Fibroblast of lung (primary cell): Measurements from ENCODE around the gene ADCYAP1R1. TPM values are rescaled to one million over a fixed set of nuclear protein-coding genes. Genes with fewer than 3 reads are reported as not detected.

Source experiments
- DNase-seq, 2 donors: peaks; one replicate each; pipeline versions ENCODE4 v3.0.0 to v3.0.0-alpha.2; 2010; ENCODE audit warnings: low read depth in 2 of 2
- H2AFZ ChIP-seq: 2 replicates; pipeline ENCODE4 v1.5.1; 2012; ENCODE audit warnings: low read length, control low read depth, inconsistent platforms
- H3K27ac ChIP-seq: 2 replicates; pipeline ENCODE4 v1.5.1; 2011; ENCODE audit warnings: low read length, control low read depth; ENCODE audit not compliant: insufficient read depth
- H3K27me3 ChIP-seq: 2 replicates; pipeline ENCODE4 v1.5.1; 2011; ENCODE audit warnings: mild to moderate bottlenecking, low read length; ENCODE audit not compliant: control insufficient read depth, insufficient read depth
- H3K36me3 ChIP-seq: 2 replicates; pipeline ENCODE4 v1.5.1; 2011; ENCODE audit warnings: low read length; ENCODE audit not compliant: control insufficient read depth, insufficient read depth
- H3K4me1 ChIP-seq: 2 replicates; pipeline ENCODE4 v1.5.1; 2011; ENCODE audit warnings: low read length; ENCODE audit not compliant: control insufficient read depth, insufficient read depth; ENCODE audit errors: extremely low read depth
- H3K4me2 ChIP-seq: 2 replicates; pipeline ENCODE4 v1.5.1; 2011; ENCODE audit warnings: low read length, control low read depth; ENCODE audit not compliant: insufficient read depth; ENCODE audit errors: extremely low read depth
- H3K4me3 ChIP-seq, 4 experiments: fragments of 200-600 bp in 1 of 4; sonication (generic) in 1 of 4; replicated peaks in 1 of 4; 2 replicates each; pipeline ENCODE4 v1.5.1; 2011 to 2016; ENCODE audit warnings: low read length in 4 of 4, low read depth in 3 of 4, mild to moderate bottlenecking in 3 of 4, control low read depth in 2 of 4, inconsistent platforms in 1 of 4, mixed read lengths in 1 of 4; ENCODE audit not compliant: insufficient read depth in 1 of 4; ENCODE audit errors: control extremely low read depth in 1 of 4
- H3K79me2 ChIP-seq: 2 replicates; pipeline ENCODE4 v1.5.1; 2012; ENCODE audit warnings: mild to moderate bottlenecking, low read length, inconsistent platforms; ENCODE audit not compliant: control insufficient read depth, insufficient read depth
- H3K9ac ChIP-seq: 2 replicates; pipeline ENCODE4 v1.5.1; 2011; ENCODE audit warnings: mild to moderate bottlenecking, low read length, control low read depth; ENCODE audit not compliant: insufficient read depth
- H3K9me3 ChIP-seq: 2 replicates; pipeline ENCODE4 v1.5.1; 2012; ENCODE audit warnings: low read depth, low read length; ENCODE audit not compliant: control insufficient read depth, insufficient read depth
- H4K20me1 ChIP-seq: 2 replicates; pipeline ENCODE4 v1.5.1; 2011; ENCODE audit warnings: low read length; ENCODE audit not compliant: control insufficient read depth, insufficient read depth; ENCODE audit errors: extremely low read depth
- CTCF ChIP-seq, 2 donors: IDR thresholded peaks in 1 of 2; conservative IDR thresholded peaks in 1 of 2; 1 replicate in 1 of 2; 2 replicates in 1 of 2; pipeline ENCODE4 v1.5.1; 2011 to 2012; ENCODE audit warnings: low read length in 2 of 2, control low read depth in 1 of 2, inconsistent platforms in 1 of 2, low read depth in 1 of 2, mild to moderate bottlenecking in 1 of 2
- EZH2 ChIP-seq: IDR thresholded peaks from 2 replicates; pipeline ENCODE4 v1.5.1; 2012; ENCODE audit warnings: low read length, control low read depth, mild to moderate bottlenecking; ENCODE audit errors: missing control alignments
- polyA plus RNA-seq, 2 donors: library from polyadenylated mRNA; depleted of rRNA in 1 of 2; stranded (reverse) in 1 of 2; unstranded in 1 of 2; fragments of >200 nt; gene quantifications; 2 replicates each; pipeline ENCODE4 v1.2.1, GENCODE V29; 2011 to 2012; ENCODE audit warnings: missing spikeins in 1 of 2
- total RNA-seq: library from RNA; depleted of rRNA; stranded (reverse); fragments of >200 nt; gene quantifications from 2 replicates; pipeline ENCODE4 v1.2.1, GENCODE V29; 2014

The ADCYAP1R1 gene
- total and polyA plus RNA-seq, 2 donors (not counting 1 experiment from before 2014, with no cell fraction given): not detected

- Histone ChIP-seq H4K20me1 (no peaks in the 10 kb centered on the region), H3K4me3 (no peak overlapping the region), H3K9me3 (no peaks in the 10 kb centered on the region), H3K79me2 (no peaks in the 10 kb centered on the region), H3K36me3 (no peaks in the 10 kb centered on the region), H3K4me1 (no peaks in the 10 kb centered on the region), H3K4me2 (no peak overlapping the region), H3K9ac (no peak overlapping the region), H3K27me3 (no peaks in the 10 kb centered on the region), H3K27ac (no peak overlapping the region), H2AFZ (no peak overlapping the region)
- DNase-seq: peak; percentile 43 to 71
- TF ChIP-seq CTCF (conservative IDR thresholded peaks at IDR 0.05 in 1 of 2, IDR thresholded peaks at IDR 0.05 in 1 of 2; ENCODE audit: low read depth in 1 of 2, low read length in 2 of 2) (peak; percentile 60 to 66), EZH2 (no peak)
Observed at GRCh38 chr7:31134246-31135188, 82.4 kb downstream of the ADCYAP1R1 start.

- Histone ChIP-seq H3K36me3 (no peaks in the 10 kb centered on the region), H3K4me2 (no peak overlapping the region), H3K79me2 (no peaks in the 10 kb centered on the region), H3K4me3 (no peak overlapping the region), H3K27me3 (no peaks in the 10 kb centered on the region), H2AFZ (no peak overlapping the region), H3K9ac (no peak overlapping the region), H4K20me1 (no peaks in the 10 kb centered on the region), H3K27ac (no peak overlapping the region), H3K9me3 (no peaks in the 10 kb centered on the region), H3K4me1 (no peaks in the 10 kb centered on the region)
- TF ChIP-seq CTCF (conservative IDR thresholded peaks at IDR 0.05 in 1 of 2, IDR thresholded peaks at IDR 0.05 in 1 of 2; ENCODE audit: low read depth in 1 of 2, low read length in 2 of 2): no peak
- no peak for TF ChIP-seq EZH2
- no peak for DNase-seq
Observed at GRCh38 chr7:31137234-31137633, 85.1 kb downstream of the ADCYAP1R1 start.

GRCh38 chr7:31145339-31145738 is 93.2 kb downstream of the ADCYAP1R1 start:
- Histone ChIP-seq H3K4me1 (no peaks in the 10 kb centered on the region), H3K9me3 (no peaks in the 10 kb centered on the region), H3K36me3 (no peaks in the 10 kb centered on the region), H3K4me2 (no peak overlapping the region), H3K27ac (no peak overlapping the region), H4K20me1 (no peaks in the 10 kb centered on the region), H3K27me3 (no peaks in the 10 kb centered on the region), H2AFZ (no peak overlapping the region), H3K9ac (no peak overlapping the region), H3K79me2 (no peaks in the 10 kb centered on the region), H3K4me3 (no peak overlapping the region)
- no peak for DNase-seq
- TF ChIP-seq CTCF (conservative IDR thresholded peaks at IDR 0.05 in 1 of 2, IDR thresholded peaks at IDR 0.05 in 1 of 2; ENCODE audit: low read depth in 1 of 2, low read length in 2 of 2): no peak
- no peak for TF ChIP-seq EZH2
